NCI-H1105 (cell line): ENCODE measurements around the gene MFF.
A peak's percentile ranks its signal among the peaks of the same experiment; 100 is the strongest.

Experiments
- DNase-seq: peaks from one replicate; lab custom pipeline; 2025; lab: John Stamatoyannopoulos, UW

The MFF gene

GRCh38 chr2:227324995-227325838 lies at the start of gene MFF:
Gene MFF (plus strand): TSS chr2:227325251. CDS start chr2:227330666, 5,415 bp downstream.
- DNase-seq: peak; percentile 89

GRCh38 chr2:227280895-227281294 lies 44.2 kb upstream of the MFF start:
- no peak for DNase-seq

- DNase-seq: no peak
Measured at GRCh38 chr2:227285741-227286236, 39.3 kb upstream of the MFF start.

- no peak for DNase-seq
Measured at GRCh38 chr2:227287771-227288170, 37.3 kb upstream of the MFF start.

GRCh38 chr2:227292314-227292713 lies 32.7 kb upstream of the MFF start:
- no peak for DNase-seq

GRCh38 chr2:227293531-227293930 lies 31.5 kb upstream of the MFF start:
- no peak for DNase-seq

GRCh38 chr2:227295806-227296205 lies 29.2 kb upstream of the MFF start:
- DNase-seq: no peak

GRCh38 chr2:227296671-227297405 lies 28.2 kb upstream of the MFF start:
- DNase-seq: no peak

- no peak for DNase-seq
Measured at GRCh38 chr2:227301523-227301922, 23.5 kb upstream of the MFF start.

- no peak for DNase-seq
Measured at GRCh38 chr2:227308784-227309183, 16.3 kb upstream of the MFF start.

GRCh38 chr2:227310756-227311110 lies 14.3 kb upstream of the MFF start:
- no peak for DNase-seq

- no peak for DNase-seq
Measured at GRCh38 chr2:227311861-227312506, 13.1 kb upstream of the MFF start.

GRCh38 chr2:227312579-227312978 lies 12.5 kb upstream of the MFF start:
- no peak for DNase-seq

- no peak for DNase-seq
Measured at GRCh38 chr2:227313310-227313709, 11.7 kb upstream of the MFF start.

- DNase-seq: no peak
Measured at GRCh38 chr2:227317834-227318233, 7.2 kb upstream of the MFF start.

- DNase-seq: no peak
Measured at GRCh38 chr2:227320305-227321094, 4.6 kb upstream of the MFF start.

- no peak for DNase-seq
Measured at GRCh38 chr2:227322530-227323205, 2.4 kb upstream of the MFF start.

GRCh38 chr2:227323818-227324217 lies 1.2 kb upstream of the MFF start:
- DNase-seq: no peak

GRCh38 chr2:227324642-227324994 lies 433 bp upstream of the MFF start:
- no peak for DNase-seq

GRCh38 chr2:227325839-227326195 lies 766 bp downstream of the MFF start:
- no peak for DNase-seq

GRCh38 chr2:227326783-227327182 lies 1.7 kb downstream of the MFF start:
- DNase-seq: no peak

- DNase-seq: no peak
Measured at GRCh38 chr2:227335713-227336112, 10.7 kb downstream of the MFF start.
